Thyroid gland (tissue), 4 donors: ENCODE results near the gene MGME1. TPM values are rescaled to one million over a fixed set of nuclear protein-coding genes. Genes with fewer than 3 reads are reported as not detected.

Experiments used
- DNase-seq, 2 donors: peaks; one replicate each; pipeline ENCODE4 v3.0.0-alpha.2; 2019
- H3K27ac ChIP-seq, 3 donors: fragments of 200-600 bp; sonication (generic); 1 replicate in 2 of 3; 2 replicates in 1 of 3; pipeline ENCODE4 v1.5.1; 2016 to 2019; ENCODE audit warnings: mild to moderate bottlenecking in 1 of 3, moderate library complexity in 1 of 3
- H3K27me3 ChIP-seq: fragments of 200-600 bp; sonication (generic); one replicate; pipeline ENCODE4 v1.5.1; 2019
- H3K36me3 ChIP-seq, 2 donors: fragments of 200-600 bp; sonication (generic); one replicate each; pipeline ENCODE4 v1.5.1; 2016 to 2019
- H3K4me1 ChIP-seq, 2 donors: fragments of 200-600 bp; sonication (generic); one replicate each; pipeline ENCODE4 v1.5.1; 2017 to 2019
- H3K4me3 ChIP-seq, 3 donors: fragments of 200-600 bp; sonication (generic); replicated peaks in 1 of 3; 1 replicate in 2 of 3; 2 replicates in 1 of 3; pipeline ENCODE4 v1.5.1; 2016; ENCODE audit warnings: mild to moderate bottlenecking in 1 of 3
- H3K9me3 ChIP-seq: fragments of 200-600 bp; sonication (generic); one replicate; pipeline ENCODE4 v1.5.1; 2017
- POLR2A ChIP-seq, 2 donors: fragments of 450-650 bp; IDR thresholded peaks; one replicate each; pipeline ENCODE4 v1.6.1; 2017; ENCODE audit warnings: antibody characterized with exemption in 2 of 2, mild to moderate bottlenecking in 2 of 2, moderate library complexity in 1 of 2
- WGBS, 2 donors: methylation state at CpG; one replicate each; pipeline ENCODE4 v1.1.5; 2017; 5-methylcytosine and 5-hydroxymethylcytosine counted together
- intact Hi-C: fragments of 100-400 bp; cut with DNase I; formaldehyde crosslinking; loops from one replicate; pipeline ENCODE4 v1.15.1; 2023
- total RNA-seq, 4 donors: library from RNA; depleted of rRNA; stranded (reverse); fragments of >200 nt; gene quantifications; one replicate each; pipeline ENCODE4 v1.2.3, GENCODE V29; 2016
- TF ChIP-seq, protein P1 (sequence below), 6 experiments: fragments of 200-600 bp in 3 of 6; fragments of 450-650 bp in 3 of 6; sonication (generic) in 3 of 6; IDR thresholded peaks; one replicate each; pipeline ENCODE4 v1.5.1; 2016 to 2019; ENCODE audit warnings: antibody characterized with exemption in 6 of 6, mild to moderate bottlenecking in 2 of 6, inconsistent platforms in 1 of 6, moderate library complexity in 1 of 6

MGME1 gene
- total RNA-seq, 4 donors from 2014 or later, result 14.6 to 24.2 (median 16.8) TPM

DNA sequence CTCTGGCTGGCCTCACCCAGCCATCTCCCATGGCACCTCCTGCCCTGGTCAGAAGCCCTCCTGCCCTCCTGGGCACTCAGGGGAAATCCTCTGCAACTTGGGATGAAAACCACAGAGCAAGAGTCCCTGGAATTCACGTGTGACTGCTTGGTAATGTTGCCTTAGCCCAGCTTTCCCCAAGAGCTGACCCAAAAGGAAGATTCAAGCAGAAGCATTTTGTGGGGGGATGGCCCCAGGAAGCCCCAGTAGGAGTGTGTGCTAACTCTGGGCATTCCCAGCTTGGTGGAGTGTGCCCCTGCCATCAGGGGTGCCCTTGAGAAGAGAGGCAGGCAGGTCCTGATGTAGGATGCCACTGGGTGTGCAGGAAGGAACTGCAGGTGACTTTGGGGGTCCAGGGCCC is 35.7 kb upstream of the MGME1 start:
- intact Hi-C loops, result no loop called here
- WGBS, 2 donors, result 83 to 100% methylated on average over 1 of the region's 1 CpG
- Histone ChIP-seq H3K27ac (no peak overlapping the region), H3K4me1 (peaks cover 27 to 34% of the 10 kb centered on the region in 2 donors), H3K4me3 (no peak overlapping the region), H3K9me3 (no peaks in the 10 kb centered on the region), H3K36me3 (no peaks in the 10 kb centered on the region), H3K27me3 (no peaks in the 10 kb centered on the region)
- TF ChIP-seq, protein P1, sequence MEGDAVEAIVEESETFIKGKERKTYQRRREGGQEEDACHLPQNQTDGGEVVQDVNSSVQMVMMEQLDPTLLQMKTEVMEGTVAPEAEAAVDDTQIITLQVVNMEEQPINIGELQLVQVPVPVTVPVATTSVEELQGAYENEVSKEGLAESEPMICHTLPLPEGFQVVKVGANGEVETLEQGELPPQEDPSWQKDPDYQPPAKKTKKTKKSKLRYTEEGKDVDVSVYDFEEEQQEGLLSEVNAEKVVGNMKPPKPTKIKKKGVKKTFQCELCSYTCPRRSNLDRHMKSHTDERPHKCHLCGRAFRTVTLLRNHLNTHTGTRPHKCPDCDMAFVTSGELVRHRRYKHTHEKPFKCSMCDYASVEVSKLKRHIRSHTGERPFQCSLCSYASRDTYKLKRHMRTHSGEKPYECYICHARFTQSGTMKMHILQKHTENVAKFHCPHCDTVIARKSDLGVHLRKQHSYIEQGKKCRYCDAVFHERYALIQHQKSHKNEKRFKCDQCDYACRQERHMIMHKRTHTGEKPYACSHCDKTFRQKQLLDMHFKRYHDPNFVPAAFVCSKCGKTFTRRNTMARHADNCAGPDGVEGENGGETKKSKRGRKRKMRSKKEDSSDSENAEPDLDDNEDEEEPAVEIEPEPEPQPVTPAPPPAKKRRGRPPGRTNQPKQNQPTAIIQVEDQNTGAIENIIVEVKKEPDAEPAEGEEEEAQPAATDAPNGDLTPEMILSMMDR (IDR thresholded peaks at IDR 0.05), result no peak
- no peak for TF ChIP-seq POLR2A (IDR thresholded peaks at IDR 0.05)
- DNase-seq, result no peak

- TF ChIP-seq POLR2A (IDR thresholded peaks at IDR 0.05), result no peak
- TF ChIP-seq, protein P1 (IDR thresholded peaks at IDR 0.05), result no peak
- H3K4me3 ChIP-seq, result no peak overlapping the region
- no peaks in the 10 kb centered on the region for H3K9me3 ChIP-seq
- no peak for DNase-seq
- 71 to 80% methylated on average over 5 of the region's 5 CpGs for WGBS, 2 donors
- no peak overlapping the region for H3K27ac ChIP-seq
- intact Hi-C loops, result no loop called here
- H3K27me3 ChIP-seq, result no peaks in the 10 kb centered on the region
- peaks cover 24 to 29% of the 10 kb centered on the region in 2 donors for H3K4me1 ChIP-seq
- no peaks in the 10 kb centered on the region for H3K36me3 ChIP-seq
Measured at GRCh38 chr20:17933711-17934110, 35.1 kb upstream of the MGME1 start.

DNA sequence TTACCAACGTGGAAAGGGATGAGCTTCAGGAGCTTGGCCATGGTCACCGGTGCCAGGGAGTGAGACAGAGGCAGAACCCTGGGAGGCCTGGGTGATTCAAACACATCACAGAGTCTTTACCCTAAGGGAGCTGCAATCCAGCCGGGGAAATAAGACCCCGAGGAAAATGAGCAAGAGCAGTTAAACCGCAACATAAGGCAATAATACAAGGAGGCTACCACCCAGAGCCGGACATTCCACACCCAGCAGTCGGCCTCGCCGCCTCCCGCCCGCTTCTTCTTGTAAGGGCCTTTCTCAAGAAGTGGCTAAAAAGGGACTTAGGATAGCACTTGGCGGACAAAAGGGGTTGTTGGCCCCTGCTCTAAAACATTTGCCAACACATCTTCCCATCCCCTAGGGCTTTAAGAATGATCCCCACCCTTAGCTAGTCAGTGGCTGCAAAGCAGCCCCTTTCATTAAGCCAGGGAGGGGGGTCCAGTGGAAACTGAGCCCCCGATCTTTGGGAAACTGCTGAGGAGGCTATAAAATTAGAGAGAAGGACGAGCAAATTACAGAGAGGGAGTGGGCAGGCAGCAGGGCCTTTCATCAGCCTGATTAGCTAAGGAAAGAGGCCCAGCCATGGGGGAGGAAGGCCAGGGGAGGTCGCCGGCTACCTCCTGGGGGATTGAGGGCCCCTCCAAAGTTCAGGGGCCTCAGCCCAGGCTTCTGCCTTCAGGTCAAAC is 34.5 kb upstream of the MGME1 start:
- WGBS, 2 donors, result 79 to 89% methylated on average over 16 of the region's 16 CpGs
- Histone ChIP-seq H3K27ac (no peak overlapping the region), H3K9me3 (no peaks in the 10 kb centered on the region), H3K36me3 (no peaks in the 10 kb centered on the region), H3K4me3 (no peak overlapping the region), H3K4me1 (peaks cover 19 to 29% of the 10 kb centered on the region in 2 donors), H3K27me3 (no peaks in the 10 kb centered on the region)
- intact Hi-C loops, result no loop called here
- no peak for DNase-seq
- no peak for TF ChIP-seq POLR2A (IDR thresholded peaks at IDR 0.05)
- TF ChIP-seq, protein P1 (IDR thresholded peaks at IDR 0.05), result no peak

- H3K4me1 ChIP-seq, result peaks cover 12 to 26% of the 10 kb centered on the region in 2 donors
- H3K36me3 ChIP-seq, result no peaks in the 10 kb centered on the region
- TF ChIP-seq, protein P1 (IDR thresholded peaks at IDR 0.05), result no peak
- TF ChIP-seq POLR2A (IDR thresholded peaks at IDR 0.05), result no peak
- no peak overlapping the region for H3K27ac ChIP-seq
- no peak overlapping the region for H3K4me3 ChIP-seq
- 89 to 93% methylated on average over 3 of the region's 3 CpGs for WGBS, 2 donors
- DNase-seq, result no peak
- H3K9me3 ChIP-seq, result no peaks in the 10 kb centered on the region
- intact Hi-C loops, result no loop called here
- no peaks in the 10 kb centered on the region for H3K27me3 ChIP-seq
Measured at GRCh38 chr20:17935186-17935585, 33.6 kb upstream of the MGME1 start.

GRCh38 chr20:17935761-17936160 is 33.1 kb upstream of the MGME1 start:
- Histone ChIP-seq H3K36me3 (no peaks in the 10 kb centered on the region), H3K27ac (no peak overlapping the region), H3K9me3 (no peaks in the 10 kb centered on the region), H3K4me1 (peaks cover 12 to 32% of the 10 kb centered on the region in 2 donors), H3K27me3 (no peaks in the 10 kb centered on the region), H3K4me3 (no peak overlapping the region)
- TF ChIP-seq, protein P1 (IDR thresholded peaks at IDR 0.05), result no peak
- no peak for TF ChIP-seq POLR2A (IDR thresholded peaks at IDR 0.05)
- intact Hi-C loops, result no loop called here
- DNase-seq, result no peak
- 83 to 95% methylated on average over 8 to 9 of the region's 9 CpGs for WGBS, 2 donors
